GM12874 (cell line): ENCODE data around the gene COX20.

Source experiments
- TF ChIP-seq, protein P1 (sequence below): IDR thresholded peaks from 2 replicates; pipeline ENCODE4 v1.5.1; 2011; ENCODE audit warnings: low read depth, mild to moderate bottlenecking, control low read depth, low read length, moderate library complexity; ENCODE audit not compliant: insufficient read depth

The COX20 gene

DNA sequence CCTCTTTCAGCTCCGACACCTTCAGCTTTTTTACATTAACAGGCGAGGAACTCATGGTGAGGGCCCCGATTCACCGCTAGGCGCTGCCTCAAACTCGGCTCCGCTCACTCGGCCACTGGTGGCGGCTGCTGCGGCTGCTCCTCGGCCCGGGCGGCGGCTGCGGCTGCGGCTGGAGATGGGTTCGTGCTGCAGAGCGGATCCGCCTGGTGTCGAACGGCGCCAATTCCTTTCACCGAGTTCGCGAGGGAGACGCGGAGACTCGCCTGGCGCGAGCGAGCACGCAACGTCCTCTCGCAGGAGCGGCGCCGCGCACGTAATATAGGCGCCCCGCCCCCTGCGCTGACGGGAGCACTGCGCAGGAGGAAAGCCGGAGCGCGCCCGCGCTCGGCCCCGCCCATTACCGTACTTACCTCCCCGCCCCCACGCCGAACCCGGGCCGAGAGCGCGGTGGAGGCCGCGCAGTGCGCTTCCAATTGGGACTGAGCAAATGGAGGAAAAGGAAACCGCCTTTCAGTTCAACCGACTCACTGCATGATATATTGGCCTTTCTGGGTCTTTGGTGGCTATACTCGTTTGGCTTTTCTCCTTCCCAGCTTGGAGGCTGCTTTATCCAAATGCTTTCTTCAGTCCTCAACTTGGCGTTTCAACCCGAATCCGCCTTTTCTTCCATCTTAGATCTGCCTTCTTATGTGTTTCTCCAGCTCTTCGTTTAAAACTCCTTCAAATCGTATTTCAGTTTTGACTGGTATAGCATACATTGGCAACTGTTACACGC, 29.0 kb downstream of the COX20 start, which contains the start of gene HNRNPU:
HNRNPU (minus strand) TSS at position 291 of the 775 bp plus-strand sequence; CDS start at position 55, 236 bp downstream.
- TF ChIP-seq, protein P1, sequence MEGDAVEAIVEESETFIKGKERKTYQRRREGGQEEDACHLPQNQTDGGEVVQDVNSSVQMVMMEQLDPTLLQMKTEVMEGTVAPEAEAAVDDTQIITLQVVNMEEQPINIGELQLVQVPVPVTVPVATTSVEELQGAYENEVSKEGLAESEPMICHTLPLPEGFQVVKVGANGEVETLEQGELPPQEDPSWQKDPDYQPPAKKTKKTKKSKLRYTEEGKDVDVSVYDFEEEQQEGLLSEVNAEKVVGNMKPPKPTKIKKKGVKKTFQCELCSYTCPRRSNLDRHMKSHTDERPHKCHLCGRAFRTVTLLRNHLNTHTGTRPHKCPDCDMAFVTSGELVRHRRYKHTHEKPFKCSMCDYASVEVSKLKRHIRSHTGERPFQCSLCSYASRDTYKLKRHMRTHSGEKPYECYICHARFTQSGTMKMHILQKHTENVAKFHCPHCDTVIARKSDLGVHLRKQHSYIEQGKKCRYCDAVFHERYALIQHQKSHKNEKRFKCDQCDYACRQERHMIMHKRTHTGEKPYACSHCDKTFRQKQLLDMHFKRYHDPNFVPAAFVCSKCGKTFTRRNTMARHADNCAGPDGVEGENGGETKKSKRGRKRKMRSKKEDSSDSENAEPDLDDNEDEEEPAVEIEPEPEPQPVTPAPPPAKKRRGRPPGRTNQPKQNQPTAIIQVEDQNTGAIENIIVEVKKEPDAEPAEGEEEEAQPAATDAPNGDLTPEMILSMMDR = peak; percentile 40

DNA sequence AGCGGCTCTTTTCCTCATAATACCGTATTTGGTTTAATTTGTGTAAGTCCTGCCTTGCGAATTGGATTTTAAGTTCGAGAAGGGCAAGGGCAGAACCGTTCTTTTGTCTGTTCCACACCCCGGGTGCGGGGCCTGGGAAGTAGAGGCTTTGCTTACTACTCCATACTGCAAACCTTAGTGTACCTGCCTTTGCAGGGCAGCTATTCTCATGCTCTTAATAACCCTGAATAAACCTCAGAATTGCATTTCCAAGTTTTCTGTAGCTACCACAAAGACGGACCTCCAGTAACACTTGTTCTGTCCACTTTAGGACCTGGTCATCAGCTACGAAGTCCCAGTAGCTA, 29.5 kb downstream of the COX20 start:
- TF ChIP-seq, protein P1 = no peak

DNA sequence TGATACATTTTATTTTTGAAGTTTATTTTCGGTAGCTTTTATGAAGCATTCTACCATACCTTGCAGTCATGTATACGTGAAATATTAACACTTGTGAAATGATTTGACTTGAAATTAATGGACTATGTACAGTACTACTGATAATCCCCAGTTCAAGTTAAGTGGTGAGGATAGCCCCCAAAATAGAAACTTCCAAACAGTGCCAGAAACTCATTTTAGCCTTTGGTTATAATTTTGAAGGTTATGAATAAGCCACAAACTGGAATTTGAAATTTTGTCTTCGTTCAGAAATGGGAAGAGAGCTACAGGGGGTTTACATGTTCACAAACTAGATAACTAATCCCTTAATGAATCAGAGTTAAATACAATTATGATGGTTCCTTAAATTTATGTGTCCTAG, 30.4 kb downstream of the COX20 start:
- TF ChIP-seq, protein P1 = no peak

DNA sequence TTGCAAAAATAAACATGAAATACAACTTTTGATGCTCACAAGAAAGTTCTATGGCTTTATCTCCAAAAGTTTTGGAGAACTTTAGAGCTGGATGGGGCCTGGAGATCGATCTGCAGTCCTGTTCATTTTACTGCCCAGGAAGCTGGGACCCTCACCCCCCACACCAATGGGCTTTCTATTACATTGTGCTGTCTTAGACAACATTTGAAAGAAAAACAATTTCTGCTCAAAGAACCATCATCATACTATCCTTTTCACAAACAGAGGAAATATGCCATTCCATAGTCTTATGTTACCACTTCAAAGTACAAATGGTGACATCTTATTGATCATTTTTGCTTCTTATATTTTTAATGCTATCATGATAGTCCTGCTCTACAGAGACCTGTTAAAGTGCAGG, 30.9 kb downstream of the COX20 start:
- TF ChIP-seq, protein P1 = no peak

DNA sequence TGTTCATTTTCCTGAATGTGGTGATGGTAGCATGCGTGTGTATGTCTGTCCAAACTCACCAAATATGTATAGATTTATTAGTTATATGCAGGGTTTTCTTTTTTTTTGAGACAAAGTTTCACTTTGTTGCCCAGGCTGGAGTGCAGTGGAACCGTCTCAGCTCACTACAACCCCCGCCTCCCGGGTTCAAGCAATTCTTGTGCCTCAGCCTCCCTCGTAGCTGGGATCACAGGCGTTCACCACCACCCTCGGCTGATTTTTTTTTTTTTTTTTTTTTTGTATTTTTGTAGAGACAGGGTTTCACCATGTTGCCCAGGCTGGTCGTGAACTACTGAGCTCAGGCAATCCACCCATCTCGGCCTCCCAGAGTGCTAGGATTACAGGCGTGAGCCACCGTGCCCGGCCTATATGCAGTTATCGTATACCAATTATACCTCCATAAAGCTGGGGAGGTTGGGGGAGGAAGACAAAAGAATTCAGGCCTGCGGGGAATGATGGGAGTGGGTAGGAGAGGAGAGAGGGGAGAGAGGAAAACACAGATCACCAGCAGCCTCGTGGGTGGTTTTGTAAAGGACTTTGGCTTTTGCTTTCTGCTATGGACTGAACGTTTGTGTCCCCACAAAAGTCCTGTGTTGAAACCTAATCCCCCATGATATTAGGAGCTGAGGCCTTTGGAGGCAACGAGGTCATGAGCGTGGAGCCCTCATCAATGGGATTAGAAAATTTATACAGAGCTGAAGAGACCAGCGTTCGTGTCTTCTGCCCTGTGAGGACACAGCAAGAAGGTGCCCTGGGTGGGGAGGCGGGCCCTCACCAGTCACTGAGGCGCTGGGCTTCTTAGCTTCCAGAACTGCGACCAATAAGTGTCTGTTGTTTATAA, 33.3 kb downstream of the COX20 start:
- TF ChIP-seq, protein P1 = no peak

DNA sequence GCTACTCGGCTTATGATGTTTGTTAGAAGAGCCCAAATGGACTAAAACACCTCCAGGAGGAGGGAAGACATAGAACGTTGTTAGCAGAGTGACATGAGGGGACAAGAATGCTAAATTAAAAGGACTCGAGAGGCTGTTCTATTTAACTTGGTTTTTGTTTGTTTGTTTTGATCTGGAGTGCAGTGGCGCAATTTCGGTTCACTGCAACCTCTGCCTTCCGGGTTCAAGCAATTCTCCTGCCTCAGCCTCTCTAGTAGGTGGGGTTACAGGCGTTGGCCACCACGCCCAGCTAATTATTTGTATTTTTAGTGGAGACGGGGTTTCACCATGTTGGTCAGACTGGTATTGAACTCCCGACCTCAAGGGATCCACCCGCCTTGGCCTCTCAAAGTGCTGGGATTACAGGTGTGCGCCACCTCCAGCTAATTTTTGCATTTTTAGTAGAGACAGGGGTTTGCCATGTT, 33.9 kb downstream of the COX20 start:
- TF ChIP-seq, protein P1 = no peak

DNA sequence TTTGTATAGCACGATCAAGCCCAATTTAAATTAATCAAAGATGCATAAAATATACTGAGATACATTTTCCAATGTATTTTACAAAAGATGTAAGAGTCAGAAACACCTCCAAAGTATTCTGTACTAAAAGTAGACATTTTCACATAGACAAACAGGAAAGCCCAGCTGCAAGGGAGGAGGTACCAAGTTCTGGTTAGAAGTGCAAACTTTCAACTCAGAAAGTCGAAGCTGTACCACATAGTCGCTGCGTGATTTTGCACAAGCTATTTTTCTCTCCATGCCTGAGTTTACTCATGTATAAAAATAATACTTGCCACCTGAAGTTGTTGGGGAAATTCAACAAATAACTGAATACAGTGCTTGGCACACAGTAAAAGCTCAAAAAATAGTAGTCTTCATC, 34.5 kb downstream of the COX20 start:
- TF ChIP-seq, protein P1 = no peak
